SIG-M5 treated with dmso at 0.1 percent for 504 hours (cell line): ENCODE data around the gene HOXC13.

Experiments
- DNase-seq: peaks from one replicate; lab custom pipeline; 2025; ENCODE audit not compliant: unreplicated experiment; lab: John Stamatoyannopoulos, UW

HOXC13 gene

GRCh38 chr12:53953831-53954693, 15.4 kb downstream of the HOXC13 start:
- no peak for DNase-seq

GRCh38 chr12:53954694-53955035, 16.0 kb downstream of the HOXC13 start, which contains the start of gene HOXC12:
HOXC12 (plus strand) TSS chr12:53954903; CDS start chr12:53954930, 27 bp downstream.
- no peak for DNase-seq

- no peak for DNase-seq
These were observed 16.6 kb downstream of the HOXC13 start for GRCh38 chr12:53955036-53955775.

- no peak for DNase-seq
These were observed 17.2 kb downstream of the HOXC13 start for GRCh38 chr12:53955776-53956250.

- no peak for DNase-seq
These were observed 17.7 kb downstream of the HOXC13 start for GRCh38 chr12:53956251-53956887.

GRCh38 chr12:53956914-53957536, 18.4 kb downstream of the HOXC13 start:
- no peak for DNase-seq

- DNase-seq = no peak
These were observed 19.5 kb downstream of the HOXC13 start for GRCh38 chr12:53958128-53958527.

GRCh38 chr12:53959314-53959713, 20.7 kb downstream of the HOXC13 start:
- DNase-seq = no peak

GRCh38 chr12:53960187-53961024, 21.8 kb downstream of the HOXC13 start:
- no peak for DNase-seq

GRCh38 chr12:53961025-53961761, 22.6 kb downstream of the HOXC13 start:
- DNase-seq = no peak

GRCh38 chr12:53963005-53963404, 24.4 kb downstream of the HOXC13 start:
- no peak for DNase-seq

- no peak for DNase-seq
These were observed 25.0 kb downstream of the HOXC13 start for GRCh38 chr12:53963434-53964314.

GRCh38 chr12:53964315-53964713, 25.7 kb downstream of the HOXC13 start:
- no peak for DNase-seq

- DNase-seq = no peak
These were observed 26.9 kb downstream of the HOXC13 start for GRCh38 chr12:53965281-53966084.

- DNase-seq = no peak
These were observed 27.4 kb downstream of the HOXC13 start for GRCh38 chr12:53966085-53966384.

GRCh38 chr12:53966385-53967133, 27.9 kb downstream of the HOXC13 start:
- DNase-seq = no peak

- no peak for DNase-seq
These were observed 28.8 kb downstream of the HOXC13 start for GRCh38 chr12:53967421-53967925.
